HT1080 (cell line): ENCODE measurements around the gene CDK11A. TPM values are rescaled to one million over a fixed set of nuclear protein-coding genes. Genes with fewer than 3 reads are reported as not detected.
"Not testable (repeated sequence)": the region's sequence is repeated elsewhere in the genome, so short reads cannot be mapped to it uniquely, and the experiment has no call there.

ENCODE experiments used
- DNase-seq: peaks from one replicate; pipeline ENCODE4 v3.0.0-alpha.2; 2015; ENCODE audit warnings: low read depth
- total RNA-seq: library from RNA; depleted of rRNA; stranded (reverse); fragments of >200 nt; shearing (Covaris generic); gene quantifications from 2 replicates; pipeline ENCODE4 v1.2.3, GENCODE V29; 2014

CDK11A gene
- total RNA-seq, 1 experiment from 2014 or later: 11.8 TPM

- DNase-seq: no peak
Observed at GRCh38 chr1:1754051-1754815, 30.1 kb upstream of the CDK11A start.

GRCh38 chr1:1753607-1754005 is 29.4 kb upstream of the CDK11A start:
- DNase-seq: no peak

GRCh38 chr1:1752636-1753606 is 28.8 kb upstream of the CDK11A start:
- no peak for DNase-seq

- DNase-seq: no peak
Observed at GRCh38 chr1:1752190-1752589, 28.0 kb upstream of the CDK11A start.

GRCh38 chr1:1749941-1750340 is 25.8 kb upstream of the CDK11A start:
- not testable (repeated sequence) for DNase-seq

GRCh38 chr1:1748686-1749321 is 24.6 kb upstream of the CDK11A start:
- no peak for DNase-seq

GRCh38 chr1:1746566-1746909 is 22.4 kb upstream of the CDK11A start:
- not testable (repeated sequence) for DNase-seq

- peak; percentile 42 for DNase-seq
Observed at GRCh38 chr1:1745651-1746565, 21.8 kb upstream of the CDK11A start.

GRCh38 chr1:1742529-1742928 is 18.4 kb upstream of the CDK11A start:
- not testable (repeated sequence) for DNase-seq

- DNase-seq: peak; percentile 90
Observed at GRCh38 chr1:1741013-1741412, 16.9 kb upstream of the CDK11A start.

- not testable (repeated sequence) for DNase-seq
Observed at GRCh38 chr1:1738799-1739337, 14.7 kb upstream of the CDK11A start.

GRCh38 chr1:1737675-1738590 is 13.8 kb upstream of the CDK11A start:
- not testable (repeated sequence) for DNase-seq

- DNase-seq: no peak
Observed at GRCh38 chr1:1732381-1732780, 8.2 kb upstream of the CDK11A start.

- no peak for DNase-seq
Observed at GRCh38 chr1:1730870-1731269, 6.7 kb upstream of the CDK11A start.

GRCh38 chr1:1730230-1730629 is 6.1 kb upstream of the CDK11A start:
- not testable (repeated sequence) for DNase-seq

- DNase-seq: not testable (repeated sequence)
Observed at GRCh38 chr1:1729116-1729816, 5.1 kb upstream of the CDK11A start.

GRCh38 chr1:1728308-1729005 is 4.3 kb upstream of the CDK11A start:
- not testable (repeated sequence) for DNase-seq

GRCh38 chr1:1727131-1727651 is 3.0 kb upstream of the CDK11A start:
- not testable (repeated sequence) for DNase-seq
